Dedifferentiated amniotic fluid mesenchymal stem cell (primary cell): ENCODE measurements around the gene CMSS1.
A peak's percentile ranks its signal among the peaks of the same experiment; 100 is the strongest.

Source experiments
- DNase-seq: peaks from one replicate; pipeline ENCODE4 v3.0.0-alpha.2; 2016; ENCODE audit errors: extremely low spot score

CMSS1 gene

GRCh38 chr3:100175637-100176280 lies 358.1 kb downstream of the CMSS1 start:
- DNase-seq = no peak

GRCh38 chr3:100179692-100180349 lies 362.2 kb downstream of the CMSS1 start:
- DNase-seq = no peak

- no peak for DNase-seq
These were observed 366.0 kb downstream of the CMSS1 start for GRCh38 chr3:100183608-100184125.

GRCh38 chr3:100184948-100185570 lies 367.4 kb downstream of the CMSS1 start:
- DNase-seq = no peak

GRCh38 chr3:100185847-100186246 lies 368.2 kb downstream of the CMSS1 start:
- DNase-seq = no peak

GRCh38 chr3:100189444-100189964 lies 371.8 kb downstream of the CMSS1 start:
- DNase-seq = no peak

GRCh38 chr3:100195375-100195774 lies 377.7 kb downstream of the CMSS1 start:
- no peak for DNase-seq

GRCh38 chr3:100197876-100198275 lies 380.2 kb downstream of the CMSS1 start:
- no peak for DNase-seq

GRCh38 chr3:100198579-100199269 lies 381.1 kb downstream of the CMSS1 start:
- no peak for DNase-seq

- no peak for DNase-seq
These were observed 387.5 kb downstream of the CMSS1 start for GRCh38 chr3:100205171-100205570.

GRCh38 chr3:100206687-100207086 lies 389.0 kb downstream of the CMSS1 start:
- no peak for DNase-seq

GRCh38 chr3:100207886-100208285 lies 390.2 kb downstream of the CMSS1 start:
- no peak for DNase-seq

- no peak for DNase-seq
These were observed 391.5 kb downstream of the CMSS1 start for GRCh38 chr3:100209169-100209568.

GRCh38 chr3:100209948-100210771 lies 392.5 kb downstream of the CMSS1 start:
- no peak for DNase-seq

GRCh38 chr3:100210772-100211135 lies 393.1 kb downstream of the CMSS1 start:
- peak; percentile 79 for DNase-seq

GRCh38 chr3:100213891-100214573 lies 396.4 kb downstream of the CMSS1 start:
- DNase-seq = no peak

GRCh38 chr3:100214574-100214964 lies 396.9 kb downstream of the CMSS1 start:
- DNase-seq = no peak

GRCh38 chr3:100216713-100217112 lies 399.1 kb downstream of the CMSS1 start:
- DNase-seq = no peak

GRCh38 chr3:100221159-100221558 lies 403.5 kb downstream of the CMSS1 start:
- no peak for DNase-seq

- no peak for DNase-seq
These were observed 407.5 kb downstream of the CMSS1 start for GRCh38 chr3:100225193-100225592.

- no peak for DNase-seq
These were observed 408.2 kb downstream of the CMSS1 start for GRCh38 chr3:100225883-100226282.
